Activated naive CD4-positive, alpha-beta T cell treated with anti-CD3 and anti-CD28 coated beads, Interleukin-2, amount 50 U/mL, for 24 hours (primary cell): Measurements from ENCODE around the gene EXOC6.

ENCODE experiments used
- H3K27ac Mint-ChIP-seq: one replicate; pipeline ENCODE4 v1.8.0; 2021; ENCODE audit warnings: mild to moderate bottlenecking, mixed read lengths
- H3K27me3 Mint-ChIP-seq: one replicate; pipeline ENCODE4 v1.8.0; 2021; ENCODE audit warnings: mixed read lengths
- H3K36me3 Mint-ChIP-seq: one replicate; pipeline ENCODE4 v1.8.0; 2021; ENCODE audit warnings: mixed read lengths
- H3K4me1 Mint-ChIP-seq: one replicate; pipeline ENCODE4 v1.8.0; 2021; ENCODE audit warnings: mixed read lengths
- H3K4me3 Mint-ChIP-seq: one replicate; pipeline ENCODE4 v1.8.0; 2021; ENCODE audit warnings: mild to moderate bottlenecking, mixed read lengths
- H3K9me3 Mint-ChIP-seq: one replicate; pipeline ENCODE4 v1.8.0; 2021; ENCODE audit warnings: mixed read lengths

Gene EXOC6

GRCh38 chr10:93066544-93066913 lies 218.2 kb downstream of the EXOC6 start:
- H3K4me1 Mint-ChIP-seq = peaks cover 19% of the 10 kb centered on the region
- no peak overlapping the region for H3K27ac Mint-ChIP-seq
- no peaks in the 10 kb centered on the region for H3K36me3 Mint-ChIP-seq
- peaks cover 41% of the 10 kb centered on the region for H3K27me3 Mint-ChIP-seq
- H3K9me3 Mint-ChIP-seq = no peaks in the 10 kb centered on the region
- no peak overlapping the region for H3K4me3 Mint-ChIP-seq

- Mint-ChIP-seq H3K27me3 (peaks cover 45% of the 10 kb centered on the region), H3K9me3 (no peaks in the 10 kb centered on the region), H3K4me1 (peaks cover 17% of the 10 kb centered on the region), H3K4me3 (no peak overlapping the region), H3K36me3 (no peaks in the 10 kb centered on the region), H3K27ac (no peak overlapping the region)
Measured at GRCh38 chr10:93067443-93068365, 219.4 kb downstream of the EXOC6 start.

- Mint-ChIP-seq H3K4me1 (peaks cover 22% of the 10 kb centered on the region), H3K9me3 (no peaks in the 10 kb centered on the region), H3K27ac (no peak overlapping the region), H3K4me3 (no peak overlapping the region), H3K27me3 (peaks cover 43% of the 10 kb centered on the region), H3K36me3 (no peaks in the 10 kb centered on the region)
Measured at GRCh38 chr10:93068411-93069244, 220.3 kb downstream of the EXOC6 start.

GRCh38 chr10:93069245-93069561 lies 220.9 kb downstream of the EXOC6 start:
- Mint-ChIP-seq H3K36me3 (no peaks in the 10 kb centered on the region), H3K4me1 (peaks cover 23% of the 10 kb centered on the region), H3K27me3 (peaks cover 42% of the 10 kb centered on the region), H3K4me3 (no peak overlapping the region), H3K9me3 (no peaks in the 10 kb centered on the region), H3K27ac (no peak overlapping the region)

GRCh38 chr10:93070378-93071176 lies 222.3 kb downstream of the EXOC6 start:
- peaks cover 30% of the 10 kb centered on the region for H3K4me1 Mint-ChIP-seq
- H3K4me3 Mint-ChIP-seq = no peak overlapping the region
- H3K27ac Mint-ChIP-seq = peak overlapping the region; percentile 8
- H3K9me3 Mint-ChIP-seq = no peaks in the 10 kb centered on the region
- H3K27me3 Mint-ChIP-seq = peaks cover 40% of the 10 kb centered on the region
- H3K36me3 Mint-ChIP-seq = no peaks in the 10 kb centered on the region

- H3K36me3 Mint-ChIP-seq = no peaks in the 10 kb centered on the region
- H3K9me3 Mint-ChIP-seq = no peaks in the 10 kb centered on the region
- no peak overlapping the region for H3K4me3 Mint-ChIP-seq
Measured at GRCh38 chr10:93071177-93071472, 222.8 kb downstream of the EXOC6 start.

GRCh38 chr10:93071674-93072224 lies 223.4 kb downstream of the EXOC6 start:
- peaks cover 47% of the 10 kb centered on the region for H3K27me3 Mint-ChIP-seq
- no peaks in the 10 kb centered on the region for H3K9me3 Mint-ChIP-seq
- no peaks in the 10 kb centered on the region for H3K36me3 Mint-ChIP-seq
- H3K4me3 Mint-ChIP-seq = no peak overlapping the region
- H3K4me1 Mint-ChIP-seq = peaks cover 33% of the 10 kb centered on the region
- H3K27ac Mint-ChIP-seq = no peak overlapping the region

More at GRCh38 chr10:93071177-93071472, 222.8 kb downstream of the EXOC6 start:
- peaks cover 33% of the 10 kb centered on the region for H3K4me1 Mint-ChIP-seq
- peaks cover 44% of the 10 kb centered on the region for H3K27me3 Mint-ChIP-seq
- H3K27ac Mint-ChIP-seq = no peak overlapping the region

- H3K27ac Mint-ChIP-seq = no peak overlapping the region
- H3K9me3 Mint-ChIP-seq = no peaks in the 10 kb centered on the region
- H3K4me1 Mint-ChIP-seq = peaks cover 33% of the 10 kb centered on the region
- peaks cover 48% of the 10 kb centered on the region for H3K27me3 Mint-ChIP-seq
- no peaks in the 10 kb centered on the region for H3K36me3 Mint-ChIP-seq
- H3K4me3 Mint-ChIP-seq = peak overlapping the region; percentile 47
Measured at GRCh38 chr10:93072225-93072712, 223.9 kb downstream of the EXOC6 start.

- Mint-ChIP-seq H3K9me3 (no peaks in the 10 kb centered on the region), H3K4me3 (peak overlapping the region; percentile 36), H3K36me3 (no peaks in the 10 kb centered on the region), H3K27ac (no peak overlapping the region), H3K27me3 (peaks cover 41% of the 10 kb centered on the region), H3K4me1 (peaks cover 33% of the 10 kb centered on the region)
Measured at GRCh38 chr10:93072713-93073538, 224.6 kb downstream of the EXOC6 start.

GRCh38 chr10:93073539-93074146 lies 225.3 kb downstream of the EXOC6 start, which contains the start of gene CYP26A1:
Gene CYP26A1, plus strand, starts transcription at chr10:93073893. Its CDS starts 42 bp downstream, at chr10:93073935.
- Mint-ChIP-seq H3K27ac (no peak within 1 kb of the TSS), H3K36me3 (no peaks in the 10 kb centered on the region), H3K9me3 (no peaks in the 10 kb centered on the region), H3K4me3 (peak within 1 kb of the TSS; percentile 55), H3K27me3 (peaks cover 39% of the 10 kb centered on the region), H3K4me1 (peaks cover 30% of the 10 kb centered on the region)

GRCh38 chr10:93074147-93074596 lies 225.9 kb downstream of the EXOC6 start:
- Mint-ChIP-seq H3K27me3 (peaks cover 37% of the 10 kb centered on the region), H3K9me3 (no peaks in the 10 kb centered on the region), H3K27ac (no peak overlapping the region), H3K4me3 (peak overlapping the region; percentile 55), H3K36me3 (no peaks in the 10 kb centered on the region), H3K4me1 (peaks cover 28% of the 10 kb centered on the region)

- no peaks in the 10 kb centered on the region for H3K9me3 Mint-ChIP-seq
- H3K4me1 Mint-ChIP-seq = peaks cover 28% of the 10 kb centered on the region
- H3K4me3 Mint-ChIP-seq = peak overlapping the region; percentile 55
- H3K27me3 Mint-ChIP-seq = peaks cover 40% of the 10 kb centered on the region
- H3K27ac Mint-ChIP-seq = no peak overlapping the region
- no peaks in the 10 kb centered on the region for H3K36me3 Mint-ChIP-seq
Measured at GRCh38 chr10:93074597-93075368, 226.5 kb downstream of the EXOC6 start.

GRCh38 chr10:93075369-93076221 lies 227.3 kb downstream of the EXOC6 start:
- Mint-ChIP-seq H3K36me3 (no peaks in the 10 kb centered on the region), H3K27me3 (peaks cover 41% of the 10 kb centered on the region), H3K27ac (peak overlapping the region; percentile 32), H3K4me3 (no peak overlapping the region), H3K4me1 (peaks cover 32% of the 10 kb centered on the region), H3K9me3 (no peaks in the 10 kb centered on the region)
